SJSA1 (cell line): ENCODE data around the gene ZNF396. TPM values are rescaled to one million over a fixed set of nuclear protein-coding genes. Genes with fewer than 3 reads are reported as not detected.

ENCODE experiments used
- DNase-seq, 2 experiments: peaks; one replicate each; pipeline ENCODE4 v3.0.0-alpha.2; 2015 to 2020; ENCODE audit warnings: low spot score in 2 of 2, low read depth in 1 of 2
- H3K27ac ChIP-seq: fragments of 250-450 bp; sonication (Bioruptor Pico); 2 replicates; pipeline ENCODE4 v1.5.1; 2020; ENCODE audit warnings: mild to moderate bottlenecking, moderate library complexity
- H3K27me3 ChIP-seq: fragments of 250-450 bp; sonication (Bioruptor Pico); replicated peaks from 2 replicates; pipeline ENCODE4 v1.5.1; 2020; ENCODE audit warnings: mild to moderate bottlenecking, moderate library complexity
- H3K36me3 ChIP-seq: fragments of 250-450 bp; sonication (Bioruptor Pico); 2 replicates; pipeline ENCODE4 v1.5.1; 2020; ENCODE audit warnings: mild to moderate bottlenecking
- H3K4me1 ChIP-seq: fragments of 250-450 bp; sonication (Bioruptor Pico); replicated peaks from 2 replicates; pipeline ENCODE4 v1.6.1; 2021; ENCODE audit warnings: mild to moderate bottlenecking
- H3K4me3 ChIP-seq: fragments of 250-450 bp; sonication (Bioruptor Pico); 2 replicates; pipeline ENCODE4 v1.5.1; 2020; ENCODE audit warnings: mild to moderate bottlenecking
- H3K9me3 ChIP-seq: fragments of 250-450 bp; sonication (Bioruptor Pico); replicated peaks from 2 replicates; pipeline ENCODE4 v1.5.1; 2020; ENCODE audit warnings: mild to moderate bottlenecking
- total RNA-seq: library from RNA; depleted of rRNA; stranded (reverse); fragments of >200 nt; shearing (Covaris generic); gene quantifications from 2 replicates; pipeline ENCODE4 v1.2.3, GENCODE V29; 2014

Gene ZNF396
- total RNA-seq, 1 experiment from 2014 or later: 0.79 TPM

- Histone ChIP-seq H3K36me3 (peaks cover 43% of the 10 kb centered on the region), H3K27me3 (no peaks in the 10 kb centered on the region), H3K9me3 (no peaks in the 10 kb centered on the region), H3K27ac (peak within 1 kb of the TSS; percentile 99), H3K4me3 (peak within 1 kb of the TSS; percentile 92), H3K4me1 (peaks cover 16% of the 10 kb centered on the region)
- peak; percentile 94 to 96 for DNase-seq
These were observed 33.0 kb downstream of the ZNF396 start, which contains the start of gene ZNF24 for GRCh38 chr18:35343936-35344735. ZNF24 (minus strand) TSS chr18:35344420; CDS start chr18:35340650, 3,770 bp downstream.

DNA sequence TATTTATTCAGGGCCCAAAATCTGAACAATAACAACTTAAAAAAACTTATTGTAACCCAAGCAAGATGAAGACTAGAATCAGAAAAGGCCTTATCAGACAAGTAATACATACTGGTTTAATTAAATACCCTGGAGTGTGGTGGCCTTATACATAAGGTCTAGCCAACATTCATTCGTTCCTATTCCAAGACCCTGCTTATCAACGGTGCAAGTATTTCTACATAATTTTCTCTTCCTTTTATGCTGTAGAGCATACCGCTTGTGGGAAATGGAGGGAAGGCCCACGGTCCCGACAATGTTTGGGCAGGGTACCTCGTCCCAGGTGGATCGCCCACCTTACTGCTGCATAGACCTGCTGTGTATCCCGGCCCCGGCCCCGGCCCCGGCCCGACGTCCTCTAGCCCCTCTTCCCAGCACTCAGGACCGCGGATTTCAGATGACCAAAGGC lies 33.6 kb downstream of the ZNF396 start:
- DNase-seq: peak in 1 of 2 experiments; percentile 14
- H3K27me3 ChIP-seq: no peaks in the 10 kb centered on the region
- peaks cover 49% of the 10 kb centered on the region for H3K36me3 ChIP-seq
- peak overlapping the region; percentile 99 for H3K27ac ChIP-seq
- peaks cover 16% of the 10 kb centered on the region for H3K4me1 ChIP-seq
- H3K4me3 ChIP-seq: peak overlapping the region; percentile 92
- H3K9me3 ChIP-seq: no peaks in the 10 kb centered on the region

DNA sequence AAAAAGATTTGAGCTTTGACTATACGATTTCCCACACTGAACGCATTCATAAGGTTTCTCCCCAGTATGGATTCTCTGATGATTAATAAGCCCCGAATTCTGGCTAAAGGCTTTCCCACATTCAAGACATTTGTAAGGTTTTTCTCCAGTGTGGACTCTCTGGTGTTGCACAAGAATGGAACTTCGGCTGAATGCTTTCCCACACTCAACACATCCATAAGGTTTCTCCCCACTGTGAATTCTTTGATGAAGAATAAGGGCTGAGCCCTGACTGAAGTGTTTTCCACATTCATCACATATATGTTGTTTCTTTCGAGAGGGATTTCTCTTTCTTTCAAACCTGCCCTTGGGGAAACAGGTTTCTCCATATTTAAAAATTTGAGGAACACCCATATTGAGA lies 39.9 kb downstream of the ZNF396 start:
- no peaks in the 10 kb centered on the region for H3K9me3 ChIP-seq
- peaks cover 91% of the 10 kb centered on the region for H3K36me3 ChIP-seq
- no peaks in the 10 kb centered on the region for H3K27me3 ChIP-seq
- no peak overlapping the region for H3K27ac ChIP-seq
- no peak overlapping the region for H3K4me3 ChIP-seq
- no peaks in the 10 kb centered on the region for H3K4me1 ChIP-seq
- DNase-seq: no peak

DNA sequence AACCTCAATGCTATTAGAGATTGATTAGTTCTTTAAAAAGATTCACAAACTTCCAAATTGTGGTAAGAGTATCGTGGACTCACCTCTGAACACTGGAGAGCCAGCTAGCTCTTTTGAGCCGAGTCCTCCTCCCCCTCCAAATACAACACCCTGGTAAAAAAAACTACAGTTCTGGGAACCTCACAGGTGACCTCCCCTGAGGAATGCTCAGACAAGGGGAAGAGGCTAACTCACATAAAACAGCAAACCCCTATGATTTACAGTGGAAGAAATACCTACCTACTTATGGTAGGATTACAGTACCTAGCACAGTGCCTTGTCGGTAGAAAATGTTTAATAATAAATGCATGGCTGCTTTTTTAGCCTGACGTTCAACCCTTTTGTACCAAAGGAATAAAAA lies 41.3 kb downstream of the ZNF396 start:
- Histone ChIP-seq H3K36me3 (peaks cover 92% of the 10 kb centered on the region), H3K4me1 (peaks cover 3% of the 10 kb centered on the region; the same call in 1 of the 2 replicates), H3K9me3 (no peaks in the 10 kb centered on the region), H3K4me3 (no peak overlapping the region), H3K27me3 (no peaks in the 10 kb centered on the region), H3K27ac (no peak overlapping the region)
- DNase-seq: no peak

- no peak overlapping the region for H3K27ac ChIP-seq
- H3K9me3 ChIP-seq: no peaks in the 10 kb centered on the region
- no peaks in the 10 kb centered on the region for H3K27me3 ChIP-seq
- peaks cover 81% of the 10 kb centered on the region for H3K36me3 ChIP-seq
- DNase-seq: no peak
- peaks cover 3% of the 10 kb centered on the region; the same call in 1 of the 2 replicates for H3K4me1 ChIP-seq
- no peak overlapping the region for H3K4me3 ChIP-seq
These were observed 42.3 kb downstream of the ZNF396 start for GRCh38 chr18:35334821-35335220.

DNA sequence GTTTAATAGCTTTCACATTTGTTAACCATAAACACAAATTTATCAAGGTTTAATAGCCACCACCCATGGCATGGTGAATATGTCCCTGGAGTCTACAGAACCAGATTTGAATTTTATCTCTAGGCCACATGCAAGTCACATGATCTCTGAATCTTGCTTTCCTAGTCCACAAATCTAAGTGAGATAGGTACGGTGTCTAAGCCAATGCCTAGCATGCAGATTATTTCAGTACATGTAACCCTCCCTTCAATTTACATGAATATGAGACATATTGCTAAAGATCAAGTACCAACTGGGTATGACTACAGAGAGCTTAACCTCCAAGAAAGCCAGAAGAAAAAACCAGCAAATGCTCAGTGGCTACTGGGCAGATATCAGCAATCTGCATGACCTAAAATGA lies 42.9 kb downstream of the ZNF396 start:
- H3K4me1 ChIP-seq: peaks cover 3% of the 10 kb centered on the region; the same call in 1 of the 2 replicates
- H3K4me3 ChIP-seq: no peak overlapping the region
- H3K27me3 ChIP-seq: no peaks in the 10 kb centered on the region
- no peak overlapping the region for H3K27ac ChIP-seq
- peaks cover 75% of the 10 kb centered on the region for H3K36me3 ChIP-seq
- no peaks in the 10 kb centered on the region for H3K9me3 ChIP-seq
- DNase-seq: no peak

DNA sequence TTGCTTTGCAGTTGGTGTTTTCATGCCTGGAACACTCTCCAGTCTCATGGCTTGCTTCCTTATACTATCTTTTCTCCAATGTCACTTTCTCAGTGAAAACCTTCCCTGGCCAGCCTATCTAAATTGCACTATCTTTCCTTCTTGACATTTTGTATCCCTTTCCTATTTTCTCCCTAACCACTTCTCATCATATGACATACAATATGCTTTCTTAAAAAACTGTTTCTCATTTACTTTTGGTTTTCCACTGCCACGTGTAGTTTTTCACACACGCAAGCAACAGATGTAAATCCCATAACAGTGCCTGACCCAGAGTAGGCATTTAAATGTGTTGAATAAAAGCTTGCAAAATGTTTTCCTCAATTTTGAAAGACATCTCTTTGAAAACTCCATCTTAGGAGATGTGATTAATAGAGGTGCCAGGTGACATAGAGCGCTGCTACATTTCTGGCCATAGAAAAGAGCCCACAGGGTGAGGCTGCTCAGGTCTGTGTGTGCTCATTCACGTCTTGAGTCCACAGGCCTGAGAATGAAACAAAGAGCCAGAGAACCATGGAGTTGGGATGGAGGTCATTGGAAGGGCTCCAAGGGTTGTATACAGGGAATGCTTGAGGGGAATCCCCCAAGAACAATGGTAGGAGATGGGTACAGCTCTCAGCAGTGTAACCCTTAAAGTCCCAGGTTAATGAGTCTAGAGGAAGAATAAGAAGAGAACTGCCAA lies 45.6 kb downstream of the ZNF396 start:
- Histone ChIP-seq H3K27me3 (no peaks in the 10 kb centered on the region), H3K36me3 (peaks cover 48% of the 10 kb centered on the region), H3K9me3 (no peaks in the 10 kb centered on the region), H3K4me1 (peaks cover 3% of the 10 kb centered on the region; the same call in 1 of the 2 replicates), H3K4me3 (no peak overlapping the region), H3K27ac (no peak overlapping the region)
- peak in 1 of 2 experiments; percentile 18 for DNase-seq

DNA sequence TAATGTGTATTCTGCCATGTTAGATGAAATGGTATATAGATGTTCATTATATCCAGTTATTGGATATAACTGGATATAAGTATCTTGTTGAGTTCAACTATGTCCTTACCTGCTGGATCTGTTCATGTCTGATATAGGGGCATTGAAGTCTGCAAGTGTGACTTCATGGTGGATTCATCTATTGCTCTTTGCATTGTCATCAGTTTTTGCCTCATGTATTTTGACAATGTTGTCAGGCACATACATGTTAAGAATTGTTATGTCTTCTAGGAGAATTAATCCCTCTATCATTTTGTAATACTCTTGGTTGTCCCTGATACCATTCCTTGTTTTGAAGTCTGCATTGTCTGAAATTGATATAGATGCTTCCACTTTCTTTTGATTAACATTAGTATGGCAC lies 48.3 kb downstream of the ZNF396 start:
- Histone ChIP-seq H3K27me3 (no peaks in the 10 kb centered on the region), H3K9me3 (no peaks in the 10 kb centered on the region), H3K4me3 (no peak overlapping the region), H3K27ac (no peak overlapping the region), H3K36me3 (peaks cover 22% of the 10 kb centered on the region), H3K4me1 (peaks cover 3% of the 10 kb centered on the region; the same call in 1 of the 2 replicates)
- no peak for DNase-seq

- no peak overlapping the region for H3K27ac ChIP-seq
- DNase-seq: no peak
- no peaks in the 10 kb centered on the region for H3K27me3 ChIP-seq
- no peak overlapping the region for H3K4me3 ChIP-seq
- H3K9me3 ChIP-seq: no peaks in the 10 kb centered on the region
- peaks cover 5% of the 10 kb centered on the region; the same call in 1 of the 2 replicates for H3K36me3 ChIP-seq
- peaks cover under 1% of the 10 kb centered on the region; the same call in 1 of the 2 replicates for H3K4me1 ChIP-seq
These were observed 50.3 kb downstream of the ZNF396 start for GRCh38 chr18:35326695-35327387.

DNA sequence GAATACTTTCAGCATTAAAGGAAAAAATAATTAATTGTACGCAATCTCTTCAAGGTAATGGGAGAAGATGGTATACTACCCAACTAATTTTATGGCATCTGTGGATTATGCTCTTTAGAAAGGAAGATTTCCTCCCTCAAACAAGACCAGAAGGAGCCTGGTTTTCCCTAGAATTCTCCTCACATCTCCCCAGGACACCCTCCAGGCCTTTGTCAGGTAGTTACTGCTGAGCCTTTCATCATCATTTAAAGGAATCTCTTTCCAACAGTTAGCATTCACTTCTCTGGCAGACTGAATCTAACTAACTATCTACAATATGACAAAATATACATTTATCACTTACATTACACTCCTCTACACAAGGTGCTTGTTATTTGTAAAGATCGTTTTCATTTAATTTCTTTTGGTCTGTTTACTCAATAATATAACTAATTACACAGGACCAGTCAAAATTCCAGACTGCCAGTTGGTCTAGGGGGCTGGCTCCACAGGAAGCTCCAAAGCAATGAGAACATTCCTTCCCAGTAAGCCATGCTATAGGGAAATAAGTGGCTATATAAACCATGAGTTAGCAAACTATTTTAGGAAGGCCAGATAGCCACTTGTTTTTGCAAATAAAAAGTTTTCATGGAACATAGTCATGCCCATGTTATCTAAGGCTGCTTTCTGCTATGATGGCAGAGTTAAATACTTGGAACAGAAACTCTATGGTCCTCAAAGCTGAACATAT lies 52.0 kb downstream of the ZNF396 start:
- Histone ChIP-seq H3K4me3 (no peak overlapping the region), H3K27me3 (no peaks in the 10 kb centered on the region), H3K9me3 (no peaks in the 10 kb centered on the region), H3K4me1 (no peaks in the 10 kb centered on the region), H3K27ac (no peak overlapping the region), H3K36me3 (no peaks in the 10 kb centered on the region)
- DNase-seq: no peak

DNA sequence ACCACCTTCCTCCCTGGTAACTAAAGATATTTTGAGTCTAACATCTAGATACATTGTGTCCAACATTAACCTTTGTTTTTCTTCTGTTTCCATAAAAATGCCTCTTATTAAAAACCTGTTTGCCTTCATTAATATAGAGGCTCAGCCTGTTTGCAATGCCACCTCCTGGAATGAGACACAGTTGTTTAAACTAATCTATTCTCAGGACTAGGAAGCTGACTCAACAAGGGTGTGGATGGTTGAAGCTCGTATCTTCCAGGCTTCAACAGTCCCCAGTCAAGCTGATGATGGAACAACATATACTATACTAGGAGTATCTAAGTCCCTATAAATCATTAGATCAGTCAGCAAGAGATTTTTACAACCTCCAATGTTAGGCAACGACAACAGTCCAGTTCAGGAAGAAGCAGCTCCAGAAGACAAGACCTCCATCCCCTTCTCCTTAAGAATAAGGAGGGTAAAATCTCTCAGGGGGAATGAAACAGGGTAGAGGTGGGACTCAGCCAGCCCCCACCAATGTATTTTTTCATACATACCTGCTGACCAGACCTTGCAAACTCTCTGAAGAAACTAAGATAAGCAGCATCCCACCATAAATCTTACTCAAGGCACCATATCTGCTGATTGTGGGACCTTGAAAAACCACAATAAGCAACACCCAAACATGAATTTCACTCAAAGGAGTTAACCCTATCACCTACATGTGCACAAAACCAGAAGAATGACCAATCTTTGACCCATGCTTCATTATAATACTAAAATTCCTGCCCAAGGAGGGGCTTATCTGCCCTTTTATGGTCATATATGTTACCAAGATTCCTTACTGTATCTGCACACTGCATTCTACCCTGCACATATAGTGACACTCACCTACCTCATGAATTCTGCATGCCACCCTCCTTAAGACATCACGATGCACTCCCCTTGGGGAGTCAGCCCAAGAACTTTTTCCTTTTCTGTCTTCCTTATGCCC lies 54.4 kb downstream of the ZNF396 start:
- H3K36me3 ChIP-seq: no peaks in the 10 kb centered on the region
- H3K27me3 ChIP-seq: no peaks in the 10 kb centered on the region
- no peak overlapping the region for H3K4me3 ChIP-seq
- DNase-seq: no peak
- H3K4me1 ChIP-seq: no peaks in the 10 kb centered on the region
- no peaks in the 10 kb centered on the region for H3K9me3 ChIP-seq
- H3K27ac ChIP-seq: no peak overlapping the region
